ENCODE results near the gene SERINC3. TPM values are rescaled to one million over a fixed set of nuclear protein-coding genes. Genes with fewer than 3 reads are reported as not detected.
A peak's percentile ranks its signal among the peaks of the same experiment; 100 is the strongest.
"Not testable (repeated sequence)": the region's sequence is repeated elsewhere in the genome, so short reads cannot be mapped to it uniquely, and the experiment has no call there.

Gene SERINC3
- total RNA-seq, 2 donors from 2014 or later, result 58.2 to 59.8 TPM

GRCh38 chr20:44483112-44483511 is 38.8 kb downstream of the SERINC3 start:
- DNase-seq (ENCODE audit: low spot score in 2 of 2) (no peak), ATAC-seq (no peak)
- Mint-ChIP-seq H3K36me3 (peaks cover 5 to 7% of the 10 kb centered on the region in 2 donors), H3K27ac (peak overlapping the region in 1 of 2 donors; percentile 44), H3K9me3 (no peaks in the 10 kb centered on the region)

- no peaks in the 10 kb centered on the region for H3K9me3 Mint-ChIP-seq
- DNase-seq (ENCODE audit: low spot score in 2 of 2), result no peak
Observed at GRCh38 chr20:44481719-44482416, 40.0 kb downstream of the SERINC3 start.

DNA sequence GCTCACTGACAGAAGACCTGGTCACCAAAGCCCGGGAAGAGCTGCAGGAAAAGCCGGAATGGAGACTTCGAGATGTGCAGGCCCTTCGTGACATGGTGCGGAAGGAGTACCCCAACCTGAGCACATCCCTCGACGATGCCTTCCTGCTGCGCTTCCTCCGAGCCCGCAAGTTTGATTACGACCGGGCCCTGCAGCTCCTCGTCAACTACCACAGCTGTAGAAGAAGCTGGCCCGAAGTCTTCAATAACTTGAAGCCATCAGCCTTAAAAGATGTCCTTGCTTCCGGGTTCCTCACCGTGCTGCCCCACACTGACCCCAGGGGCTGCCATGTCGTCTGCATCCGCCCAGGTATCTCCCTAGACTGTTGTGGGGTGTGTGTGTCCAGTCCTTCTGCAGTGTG is 41.8 kb downstream of the SERINC3 start:
- peak overlapping the region in 1 of 2 donors; percentile 83 for H3K27ac Mint-ChIP-seq
- H3K9me3 Mint-ChIP-seq, result no peaks in the 10 kb centered on the region
- no peak for ATAC-seq
- H3K36me3 Mint-ChIP-seq, result peaks cover 9 to 12% of the 10 kb centered on the region in 2 donors
- DNase-seq (ENCODE audit: low spot score in 2 of 2), result no peak

More at GRCh38 chr20:44481719-44482416, 40.0 kb downstream of the SERINC3 start:
- Mint-ChIP-seq H3K36me3 (peaks cover 5 to 7% of the 10 kb centered on the region in 2 donors), H3K27ac (no peak overlapping the region)
- ATAC-seq, result no peak

- H3K36me3 Mint-ChIP-seq, result peaks cover 9 to 12% of the 10 kb centered on the region in 2 donors
- H3K27ac Mint-ChIP-seq, result no peak overlapping the region
- no peaks in the 10 kb centered on the region for H3K9me3 Mint-ChIP-seq
- ATAC-seq (no peak), DNase-seq (ENCODE audit: low spot score in 2 of 2) (no peak)
Observed at GRCh38 chr20:44479643-44480042, 42.2 kb downstream of the SERINC3 start.

DNA sequence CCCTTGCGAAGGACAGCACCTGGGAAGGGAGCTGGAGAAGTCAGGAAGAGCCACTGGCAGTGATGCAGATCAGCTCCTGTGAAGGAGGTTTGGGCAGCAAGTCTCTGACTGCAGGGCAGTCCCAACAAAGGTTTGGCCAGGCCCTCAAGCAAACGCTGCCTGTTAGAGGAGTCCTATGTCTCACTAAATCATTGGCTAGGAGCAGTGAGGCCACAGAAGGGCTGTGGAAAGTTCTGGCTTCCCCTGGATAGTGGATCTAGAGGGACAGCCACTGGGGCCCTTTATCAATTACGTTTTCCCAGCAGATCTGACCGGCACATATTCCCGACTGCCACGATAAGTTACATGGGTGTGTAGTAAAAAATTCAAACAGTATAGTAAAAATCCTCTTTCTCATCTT is 43.7 kb downstream of the SERINC3 start:
- ATAC-seq, result no peak
- Mint-ChIP-seq H3K36me3 (peaks cover 9 to 12% of the 10 kb centered on the region in 2 donors), H3K9me3 (no peaks in the 10 kb centered on the region), H3K27ac (no peak overlapping the region)
- DNase-seq (ENCODE audit: low spot score in 2 of 2), result no peak

DNA sequence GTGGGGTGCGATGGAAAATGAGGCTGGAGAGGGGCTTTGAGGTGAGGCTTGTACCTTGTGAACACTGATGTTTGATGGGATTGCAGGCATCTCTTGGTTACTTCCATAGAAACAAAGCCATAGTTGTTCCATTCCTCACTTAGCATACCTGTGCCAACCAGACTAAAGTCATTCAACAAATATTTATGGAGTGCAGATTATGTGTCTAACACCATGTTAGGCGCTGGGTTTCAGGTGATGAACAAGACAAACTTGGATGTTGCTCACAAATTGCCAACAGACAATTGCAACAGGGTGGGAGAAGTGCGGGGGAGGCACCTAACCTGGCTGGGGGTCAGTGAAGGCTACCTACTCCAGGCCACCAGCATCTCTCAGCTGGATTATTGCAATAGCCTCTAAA is 44.7 kb downstream of the SERINC3 start:
- H3K27ac Mint-ChIP-seq, result peak overlapping the region in 1 of 2 donors; percentile 19

DNA sequence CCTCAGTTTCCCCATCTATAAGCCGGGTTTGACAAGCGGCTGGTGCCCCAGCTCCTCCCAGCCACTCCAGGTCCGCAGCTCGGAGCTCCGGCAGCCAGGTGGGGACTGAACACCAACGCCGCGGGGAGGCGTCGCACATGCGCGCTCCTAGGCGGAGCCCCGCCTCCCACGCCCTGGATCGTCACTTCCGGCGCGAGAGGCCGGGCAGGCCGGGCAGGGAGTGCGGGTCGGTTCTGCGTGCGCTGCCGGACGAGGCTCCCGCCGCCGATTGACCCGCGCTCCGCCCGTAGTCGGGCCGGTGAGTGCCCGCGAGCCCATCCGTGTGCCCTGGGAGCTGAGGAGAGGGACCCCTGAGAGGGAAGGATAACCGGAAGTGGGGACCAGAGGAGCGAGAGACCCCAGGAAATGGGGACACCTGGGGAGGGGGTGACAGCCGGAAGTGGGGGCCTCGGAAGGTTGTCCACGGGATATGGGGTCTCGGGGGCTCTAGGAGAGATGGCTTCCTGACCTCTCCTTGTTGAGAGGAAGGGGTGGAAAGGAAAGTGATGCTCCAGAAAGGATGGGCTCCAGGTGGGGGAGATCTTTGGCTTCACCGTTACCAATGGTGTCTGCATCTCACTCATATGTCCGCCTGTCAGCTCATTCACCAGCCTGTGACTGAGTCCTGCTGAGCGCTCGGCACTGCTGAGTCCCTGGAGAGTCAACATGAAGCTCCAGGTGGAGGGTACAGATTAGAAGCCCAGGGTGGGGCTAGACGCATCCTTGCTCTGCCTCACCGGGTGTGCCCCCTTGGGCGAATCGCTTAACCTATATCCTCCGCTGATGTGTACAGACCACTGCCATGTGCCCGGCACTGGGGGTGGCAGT is 45.9 kb downstream of the SERINC3 start, which contains the start of gene TTPAL:
Gene TTPAL, plus strand, starts transcription at position 181 of the 867 bp plus-strand sequence. CDS start 4,126 bp downstream, outside the sequence.
- ATAC-seq, result peak; percentile 99
- Mint-ChIP-seq H3K9me3 (no peaks in the 10 kb centered on the region), H3K27ac (peak within 1 kb of the TSS; percentile 96 to 98), H3K36me3 (peaks cover 5% of the 10 kb centered on the region in 2 donors)
- peak; percentile 93 to 94 for DNase-seq (ENCODE audit: low spot score in 2 of 2)

More for the DNA sequence above, 44.7 kb downstream of the SERINC3 start:
- no peaks in the 10 kb centered on the region for H3K9me3 Mint-ChIP-seq
- DNase-seq (ENCODE audit: low spot score in 2 of 2) (no peak), ATAC-seq (no peak)
- peaks cover 9 to 12% of the 10 kb centered on the region in 2 donors for H3K36me3 Mint-ChIP-seq

GRCh38 chr20:44475372-44475693 is 46.5 kb downstream of the SERINC3 start:
- Mint-ChIP-seq H3K9me3 (no peaks in the 10 kb centered on the region), H3K36me3 (peaks cover 5% of the 10 kb centered on the region in 2 donors), H3K27ac (peak overlapping the region; percentile 96 to 98)
- ATAC-seq (peak in 1 of 2 donors; percentile 5), DNase-seq (ENCODE audit: low spot score in 2 of 2) (no peak)

DNA sequence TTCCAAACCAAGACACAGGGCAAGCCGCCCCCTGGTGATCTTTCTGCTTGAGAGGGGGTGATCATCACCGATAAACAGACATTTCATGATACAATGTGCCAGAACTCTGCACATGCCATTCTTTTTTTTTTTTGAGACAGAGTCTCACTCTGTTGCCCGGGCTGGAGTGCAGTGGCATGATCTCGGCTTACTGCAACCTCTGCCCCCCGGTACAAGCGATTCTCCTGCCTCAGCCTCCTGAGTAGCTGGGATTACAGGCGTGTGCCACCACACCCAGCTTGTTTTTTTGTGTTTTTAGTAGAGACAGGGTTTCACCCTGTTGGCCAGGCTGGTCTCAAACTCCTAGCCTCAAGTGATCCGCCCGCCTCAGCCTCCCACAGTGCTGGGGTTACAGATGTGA is 49.6 kb downstream of the SERINC3 start:
- H3K27ac Mint-ChIP-seq; H3K9me3 Mint-ChIP-seq; ATAC-seq; H3K36me3 Mint-ChIP-seq; DNase-seq (ENCODE audit: low spot score in 2 of 2): not testable (repeated sequence)

GRCh38 chr20:44471481-44471882 is 50.4 kb downstream of the SERINC3 start:
- no peak for DNase-seq (ENCODE audit: low spot score in 2 of 2)
- no peak overlapping the region for H3K27ac Mint-ChIP-seq
- peaks cover 2 to 5% of the 10 kb centered on the region in 2 donors for H3K36me3 Mint-ChIP-seq
- H3K9me3 Mint-ChIP-seq, result no peaks in the 10 kb centered on the region
- no peak for ATAC-seq

GRCh38 chr20:44470327-44470726 is 51.5 kb downstream of the SERINC3 start:
- H3K27ac Mint-ChIP-seq, result no peak overlapping the region
- no peaks in the 10 kb centered on the region for H3K9me3 Mint-ChIP-seq
- no peaks in the 10 kb centered on the region for H3K36me3 Mint-ChIP-seq
- no peak for ATAC-seq
- DNase-seq (ENCODE audit: low spot score in 2 of 2), result no peak

GRCh38 chr20:44468044-44468782 is 53.7 kb downstream of the SERINC3 start:
- DNase-seq (ENCODE audit: low spot score in 2 of 2) (no peak), ATAC-seq (no peak)
- H3K27ac Mint-ChIP-seq, result no peak overlapping the region
- no peaks in the 10 kb centered on the region for H3K9me3 Mint-ChIP-seq
- no peaks in the 10 kb centered on the region for H3K36me3 Mint-ChIP-seq

DNA sequence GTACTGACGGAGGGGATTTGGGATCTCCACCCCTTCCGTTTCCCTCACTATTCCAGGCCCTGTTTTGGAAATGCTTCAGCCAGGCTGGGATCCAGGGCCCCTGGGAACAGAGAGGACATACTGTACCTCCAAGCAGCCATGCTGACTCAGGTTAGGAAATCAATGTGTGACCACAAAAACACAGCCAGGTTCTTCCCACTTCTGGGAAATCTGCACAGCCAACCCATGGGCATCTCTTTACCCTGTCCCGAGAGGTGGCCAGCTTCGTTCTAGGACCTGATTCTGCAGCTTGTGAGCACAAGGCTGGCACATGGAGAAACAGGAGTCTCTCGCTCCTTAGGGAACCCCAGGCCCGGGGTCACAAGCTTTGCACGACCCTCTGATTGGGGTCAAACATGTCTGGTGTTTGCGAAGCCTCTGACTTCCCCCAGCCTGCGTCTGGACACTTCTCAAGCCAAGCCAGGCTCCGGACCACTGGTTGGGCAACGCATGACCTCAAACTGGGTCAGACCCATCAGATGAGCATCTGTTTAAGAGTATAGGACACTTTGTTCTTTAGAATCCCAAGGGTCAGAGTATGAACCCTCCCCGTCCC is 54.5 kb downstream of the SERINC3 start:
- DNase-seq (ENCODE audit: low spot score in 2 of 2), result no peak
- H3K36me3 Mint-ChIP-seq, result no peaks in the 10 kb centered on the region
- ATAC-seq, result no peak
- no peak overlapping the region for H3K27ac Mint-ChIP-seq
- H3K9me3 Mint-ChIP-seq, result no peaks in the 10 kb centered on the region

DNA sequence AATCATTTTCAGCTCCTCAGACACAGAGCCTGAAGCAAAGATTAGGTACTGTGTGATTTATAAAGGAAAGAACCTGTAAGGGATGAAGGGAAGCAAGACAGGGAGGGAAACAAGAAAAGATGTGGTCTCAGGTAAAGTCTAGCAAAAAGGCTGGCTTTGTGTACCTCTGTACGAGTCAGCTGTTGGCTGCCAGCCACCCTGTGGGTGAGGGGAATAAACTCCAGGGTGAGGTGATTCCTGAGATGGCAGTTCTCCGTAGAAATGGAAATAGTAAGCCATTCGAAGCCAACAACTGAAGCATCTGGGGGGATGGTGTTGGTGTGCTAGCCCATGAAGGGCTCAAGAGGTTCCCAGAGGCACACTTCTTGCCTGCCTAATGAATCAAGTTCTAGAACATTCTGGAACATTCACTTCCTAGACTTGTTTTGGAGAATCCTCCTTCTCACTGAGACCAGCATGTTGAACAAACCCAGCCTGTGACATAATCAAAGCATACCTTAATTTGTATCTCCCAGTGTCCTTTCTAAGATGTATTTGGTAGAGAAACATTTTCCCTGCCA is 56.8 kb downstream of the SERINC3 start:
- Mint-ChIP-seq H3K27ac (no peak overlapping the region), H3K36me3 (no peaks in the 10 kb centered on the region), H3K9me3 (no peaks in the 10 kb centered on the region)
- ATAC-seq (no peak), DNase-seq (ENCODE audit: low spot score in 2 of 2) (no peak)

GRCh38 chr20:44464514-44464913 is 57.4 kb downstream of the SERINC3 start:
- Mint-ChIP-seq H3K27ac (no peak overlapping the region), H3K36me3 (no peaks in the 10 kb centered on the region), H3K9me3 (no peaks in the 10 kb centered on the region)
- no peak for DNase-seq (ENCODE audit: low spot score in 2 of 2)
- ATAC-seq, result no peak

DNA sequence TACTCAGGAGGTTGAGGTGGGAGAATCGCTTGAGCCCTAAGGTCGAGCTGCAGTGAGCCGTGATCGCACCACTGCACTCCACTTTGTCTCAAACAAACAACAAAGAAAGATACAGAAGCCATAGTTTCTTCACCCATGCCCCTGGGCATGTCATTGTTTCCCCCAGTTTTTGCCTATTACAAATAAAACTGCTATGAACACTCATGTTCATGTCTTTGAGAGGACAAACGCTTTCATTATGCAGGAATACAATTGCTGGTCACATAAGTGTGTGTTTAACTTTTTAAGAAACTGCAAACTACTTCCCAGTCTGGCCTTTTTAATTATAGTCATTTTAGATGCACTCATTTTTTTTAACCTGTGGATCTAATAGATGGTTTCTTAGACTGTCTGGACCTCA is 58.4 kb downstream of the SERINC3 start:
- H3K36me3 Mint-ChIP-seq, result no peaks in the 10 kb centered on the region
- no peak for ATAC-seq
- DNase-seq (ENCODE audit: low spot score in 2 of 2), result no peak
- no peak overlapping the region for H3K27ac Mint-ChIP-seq
- H3K9me3 Mint-ChIP-seq, result no peaks in the 10 kb centered on the region

Measured in activated naive CD4-positive, alpha-beta T cell treated with anti-CD3 and anti-CD28 coated beads, Interleukin-2, amount 50 U/mL, for 72 hours (primary cell).